MCF 10A (cell line): ENCODE results near the gene R3HDML. TPM values are rescaled to one million over a fixed set of nuclear protein-coding genes. Genes with fewer than 3 reads are reported as not detected.
A peak's percentile ranks its signal among the peaks of the same experiment; 100 is the strongest.

ENCODE experiments used
- BruUV-seq: library from RNA; stranded (reverse); fragments of 400-500 nt; replicated peaks from 2 replicates; lab custom pipeline; 2021; lab: Mats Ljungman, UMichigan
- CTCF ChIA-PET: fragments of 300-600 bp; sonication (Branson Sonifier 250); formaldehyde crosslinking; extraction: SDS; loops from one replicate; lab custom pipeline; 2021; ENCODE audit warnings: antibody characterized with exemption, inconsistent platforms; lab: Yijun Ruan, JAX
- POLR2A ChIA-PET: fragments of 300-600, 350-650 bp; sonication (Branson Sonifier 250); formaldehyde crosslinking; extraction: SDS; loops from one replicate; lab custom pipeline; 2020; ENCODE audit warnings: antibody characterized with exemption, inconsistent platforms; lab: Yijun Ruan, JAX
- DNase-seq: peaks from one replicate; pipeline ENCODE4 v3.0.0-alpha.2; 2018; ENCODE audit not compliant: unreplicated experiment
- H3K27ac Mint-ChIP-seq: one replicate; pipeline ENCODE4 v1.8.0; 2022; ENCODE audit warnings: mild to moderate bottlenecking, low read depth, mixed read lengths; ENCODE audit not compliant: unreplicated experiment
- H3K27me3 Mint-ChIP-seq: one replicate; pipeline ENCODE4 v1.8.0; 2022; ENCODE audit warnings: mixed read lengths; ENCODE audit not compliant: insufficient read depth, unreplicated experiment
- H3K36me3 Mint-ChIP-seq: one replicate; pipeline ENCODE4 v1.8.0; 2022; ENCODE audit warnings: mild to moderate bottlenecking, moderate library complexity, mixed read lengths; ENCODE audit not compliant: insufficient read depth, unreplicated experiment
- H3K4me1 Mint-ChIP-seq: one replicate; pipeline ENCODE4 v1.8.0; 2022; ENCODE audit warnings: mixed read lengths; ENCODE audit not compliant: insufficient read depth, unreplicated experiment
- H3K4me3 Mint-ChIP-seq: one replicate; pipeline ENCODE4 v1.8.0; 2022; ENCODE audit warnings: mild to moderate bottlenecking, moderate library complexity, mixed read lengths; ENCODE audit not compliant: unreplicated experiment
- H3K9me3 Mint-ChIP-seq: one replicate; pipeline ENCODE4 v1.8.0; 2022; ENCODE audit warnings: mixed read lengths; ENCODE audit not compliant: unreplicated experiment
- intact Hi-C: fragments of 100-400 bp; cut with micrococcal nuclease; formaldehyde crosslinking; loops from 2 replicates; pipeline ENCODE4 v1.14.1; 2022
- total RNA-seq: library from RNA; stranded (reverse); gene quantifications from 2 replicates; pipeline ENCODE4 v1.2.3, GENCODE V29; 2022
- TF ChIP-seq, protein P1 (sequence below): fragments of 200-600 bp; IDR thresholded peaks from one replicate; pipeline ENCODE4 v1.8.0; 2022; ENCODE audit warnings: antibody characterized with exemption, mild to moderate bottlenecking; ENCODE audit not compliant: unreplicated experiment

Gene R3HDML
- total RNA-seq, 1 experiment from 2014 or later, result not detected

GRCh38 chr20:44384423-44385027 is 47.7 kb downstream of the R3HDML start:
- CTCF ChIA-PET, result interaction anchor here (0.6 to 10.0 kb wide), 56 partner anchors 9 to 695 kb away, joined by 3 to 326 read pairs (median 4); partner anchors contain the start of genes FITM2 and TTPAL
- no peaks in the 10 kb centered on the region for H3K9me3 Mint-ChIP-seq
- no peak overlapping the region for H3K27ac Mint-ChIP-seq
- intact Hi-C loops, result loop anchor here (5.0 kb wide), 2 partner anchors 72 to 228 kb away; partner anchors contain the start of gene FITM2
- no peak overlapping the region for H3K4me3 Mint-ChIP-seq
- no TSS peak for BruUV-seq
- DNase-seq, result peak; percentile 82
- POLR2A ChIA-PET, result interaction anchor here (0.6 to 3.0 kb wide), 15 partner anchors 12 to 299 kb away, joined by 3 to 36 read pairs (median 3); partner anchors contain the start of gene OSER1
- H3K27me3 Mint-ChIP-seq, result no peaks in the 10 kb centered on the region
- H3K4me1 Mint-ChIP-seq, result peaks cover 22% of the 10 kb centered on the region
- TF ChIP-seq, protein P1, sequence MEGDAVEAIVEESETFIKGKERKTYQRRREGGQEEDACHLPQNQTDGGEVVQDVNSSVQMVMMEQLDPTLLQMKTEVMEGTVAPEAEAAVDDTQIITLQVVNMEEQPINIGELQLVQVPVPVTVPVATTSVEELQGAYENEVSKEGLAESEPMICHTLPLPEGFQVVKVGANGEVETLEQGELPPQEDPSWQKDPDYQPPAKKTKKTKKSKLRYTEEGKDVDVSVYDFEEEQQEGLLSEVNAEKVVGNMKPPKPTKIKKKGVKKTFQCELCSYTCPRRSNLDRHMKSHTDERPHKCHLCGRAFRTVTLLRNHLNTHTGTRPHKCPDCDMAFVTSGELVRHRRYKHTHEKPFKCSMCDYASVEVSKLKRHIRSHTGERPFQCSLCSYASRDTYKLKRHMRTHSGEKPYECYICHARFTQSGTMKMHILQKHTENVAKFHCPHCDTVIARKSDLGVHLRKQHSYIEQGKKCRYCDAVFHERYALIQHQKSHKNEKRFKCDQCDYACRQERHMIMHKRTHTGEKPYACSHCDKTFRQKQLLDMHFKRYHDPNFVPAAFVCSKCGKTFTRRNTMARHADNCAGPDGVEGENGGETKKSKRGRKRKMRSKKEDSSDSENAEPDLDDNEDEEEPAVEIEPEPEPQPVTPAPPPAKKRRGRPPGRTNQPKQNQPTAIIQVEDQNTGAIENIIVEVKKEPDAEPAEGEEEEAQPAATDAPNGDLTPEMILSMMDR, result peak; percentile 60
- H3K36me3 Mint-ChIP-seq, result no peaks in the 10 kb centered on the region

DNA sequence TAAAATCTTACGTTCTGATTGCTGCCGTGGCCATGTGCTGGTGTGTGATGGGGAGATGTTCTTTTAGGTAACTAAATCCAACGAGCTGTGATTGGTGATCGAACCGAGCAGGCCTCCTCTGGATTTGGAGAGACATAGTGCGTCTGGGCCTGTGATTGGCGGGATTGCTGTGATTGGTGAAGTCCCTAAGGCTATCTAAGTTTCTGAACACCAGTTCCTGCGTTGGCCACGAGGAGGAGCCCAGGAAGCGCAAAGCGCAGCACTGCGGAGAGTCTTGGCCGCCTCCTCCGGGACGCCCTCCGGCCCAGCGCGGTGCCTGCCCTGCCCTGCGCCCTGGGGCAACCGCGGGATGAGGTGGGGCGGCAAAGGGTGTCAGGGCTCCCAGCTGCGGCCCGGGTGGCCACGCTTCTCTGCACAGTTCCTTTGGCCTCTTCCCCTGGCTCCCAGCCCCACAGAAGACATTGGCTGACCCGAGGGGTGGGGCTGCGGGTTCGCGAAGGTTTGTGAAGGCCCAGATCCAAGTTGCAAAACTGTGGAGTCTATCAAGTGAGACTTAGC is 51.7 kb downstream of the R3HDML start:
- TF ChIP-seq, protein P1, result peak; percentile 91
- intact Hi-C loops, result loop anchor here (1.0 to 5.0 kb wide), 4 partner anchors 73 to 224 kb away; partner anchors contain the start of gene FITM2
- Mint-ChIP-seq H3K36me3 (no peaks in the 10 kb centered on the region), H3K27me3 (no peaks in the 10 kb centered on the region), H3K9me3 (no peaks in the 10 kb centered on the region), H3K4me3 (peak overlapping the region; percentile 24), H3K27ac (peak overlapping the region; percentile 13), H3K4me1 (peaks cover 24% of the 10 kb centered on the region)
- BruUV-seq, result no TSS peak
- peak; percentile 81 for DNase-seq
- ChIA-PET POLR2A (interaction anchor here (0.6 to 2.1 kb wide), 7 partner anchors 8 to 87 kb away, joined by 3 to 11 read pairs (median 5); partner anchors contain the start of gene TTPAL), CTCF (interaction anchor here (0.6 to 8.1 kb wide), 40 partner anchors 8 to 880 kb away, joined by 3 to 155 read pairs (median 5); partner anchors contain the start of genes FITM2 and TTPAL)

GRCh38 chr20:44389871-44390270 is 53.0 kb downstream of the R3HDML start:
- Mint-ChIP-seq H3K36me3 (no peaks in the 10 kb centered on the region), H3K27ac (no peak overlapping the region), H3K9me3 (no peaks in the 10 kb centered on the region), H3K4me1 (peaks cover 17% of the 10 kb centered on the region), H3K4me3 (no peak overlapping the region), H3K27me3 (no peaks in the 10 kb centered on the region)
- POLR2A ChIA-PET, result interaction anchor here (1.2 to 2.9 kb wide), 5 partner anchors 9 to 86 kb away, joined by 5 to 14 read pairs (median 6); partner anchors contain the start of gene TTPAL
- intact Hi-C loops, result loop anchor here (5.0 kb wide), 2 partner anchors 78 to 222 kb away; partner anchors contain the start of gene FITM2
- no peak for DNase-seq
- BruUV-seq, result no TSS peak
- CTCF ChIA-PET, result interaction anchor here (0.7 to 8.1 kb wide), 16 partner anchors 9 to 219 kb away, joined by 3 to 155 read pairs (median 11); no protein-coding TSS in a partner anchor
- TF ChIP-seq, protein P1, result no peak

DNA sequence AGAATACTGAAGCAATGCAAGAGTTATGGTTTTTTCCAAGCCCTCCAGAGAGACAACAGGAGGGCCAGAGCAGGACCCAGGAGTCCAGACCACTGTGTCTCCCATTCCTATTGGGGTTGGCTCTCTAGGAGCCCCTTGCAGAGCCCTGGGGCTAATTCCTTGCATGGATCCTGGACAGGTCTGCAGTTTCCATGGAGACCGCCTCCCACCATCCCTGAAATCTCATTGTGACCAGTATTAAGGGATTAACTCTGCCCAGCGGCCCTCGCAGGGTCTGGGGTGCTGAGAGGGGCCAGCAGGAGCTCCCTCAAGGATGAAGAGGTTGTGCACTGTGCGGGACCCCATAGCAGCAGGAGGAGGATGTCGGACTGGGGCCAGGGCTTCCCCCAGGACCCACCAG is 53.4 kb downstream of the R3HDML start:
- CTCF ChIA-PET, result interaction anchor here (0.7 to 8.1 kb wide), 10 partner anchors 9 to 175 kb away, joined by 3 to 155 read pairs (median 16); no protein-coding TSS in a partner anchor
- intact Hi-C loops, result no loop called here
- BruUV-seq, result no TSS peak

More for the DNA sequence above, 53.4 kb downstream of the R3HDML start:
- POLR2A ChIA-PET, result interaction anchor here (0.6 to 2.9 kb wide), 5 partner anchors 17 to 933 kb away, joined by 3 to 14 read pairs (median 5); no protein-coding TSS in a partner anchor
- H3K27me3 Mint-ChIP-seq, result no peaks in the 10 kb centered on the region
- no peak for DNase-seq
- H3K4me3 Mint-ChIP-seq, result no peak overlapping the region
- H3K9me3 Mint-ChIP-seq, result no peaks in the 10 kb centered on the region
- H3K36me3 Mint-ChIP-seq, result no peaks in the 10 kb centered on the region
- no peak overlapping the region for H3K27ac Mint-ChIP-seq
- peaks cover 14% of the 10 kb centered on the region for H3K4me1 Mint-ChIP-seq
- TF ChIP-seq, protein P1, result no peak
